HCT116 (cell line): Measurements from ENCODE around the gene CNKSR3. TPM values are rescaled to one million over a fixed set of nuclear protein-coding genes. Genes with fewer than 3 reads are reported as not detected.

Experiments used
- ATAC-seq: fragments of 200-7000 bp; cut with Tn5 transposase; 2 replicates; pipeline ENCODE4 v1.9.1; 2020; ENCODE audit warnings: mild to moderate bottlenecking, moderate library complexity
- BruUV-seq: library from RNA; stranded (reverse); fragments of 400-500 nt; replicated peaks from 2 replicates; lab custom pipeline; 2021; lab: Mats Ljungman, UMichigan
- CTCF ChIA-PET: fragments of 300-600 bp; sonication (Branson Sonifier 250); formaldehyde crosslinking; loops from one replicate; lab custom pipeline; 2021; ENCODE audit warnings: antibody characterized with exemption; lab: Charles Lee
- POLR2A ChIA-PET: fragments of 300-600, 350-600 bp; sonication (Branson Sonifier 250); formaldehyde crosslinking; loops from one replicate; lab custom pipeline; 2021; ENCODE audit warnings: antibody characterized with exemption; lab: Charles Lee
- RAD21 ChIA-PET, 2 experiments: fragments of 300-600 bp; sonication (Branson Sonifier 250); formaldehyde crosslinking; loops; one replicate each; lab custom pipeline; 2023; ENCODE audit warnings: low total read pairs in 2 of 2; ENCODE audit not compliant: uncharacterized antibody in 2 of 2, unreplicated experiment in 2 of 2, low non-redundant PET in 1 of 2; lab: Charles Lee
- DNase-seq: peaks from one replicate; pipeline ENCODE4 v3.0.0-alpha.2; 2010; ENCODE audit warnings: low read depth, low spot score
- H2AFZ ChIP-seq: fragments of 200-600 bp; shearing (Covaris generic), sonication (generic); 2 replicates; pipeline ENCODE4 v1.6.1; 2017; ENCODE audit warnings: low read depth, mixed run types, mixed read lengths, antibody characterized with exemption, low read length; ENCODE audit not compliant: poor library complexity, severe bottlenecking
- H3K27ac ChIP-seq: 2 replicates; pipeline ENCODE4 v1.5.1; 2012; ENCODE audit warnings: low read depth, low read length
- H3K27me3 ChIP-seq: fragments of 200-600 bp; sonication (generic); 2 replicates; pipeline ENCODE4 v1.6.1; 2016; ENCODE audit warnings: mixed run types, low read length, mixed read lengths; ENCODE audit not compliant: insufficient read depth
- H3K36me3 ChIP-seq, 2 experiments: fragments of 200-500 bp in 1 of 2; fragments of 200-600 bp in 1 of 2; sonication (Bioruptor generic) in 1 of 2; sonication (generic) in 1 of 2; 2 replicates each; pipeline versions ENCODE4 v1.5.1 to v1.6.1; 2014 to 2016; ENCODE audit warnings: low read length in 2 of 2, inconsistent platforms in 1 of 2, mixed read lengths in 1 of 2, mixed run types in 1 of 2; ENCODE audit not compliant: insufficient read depth in 2 of 2, control insufficient read depth in 1 of 2
- H3K4me1 ChIP-seq, 2 experiments: fragments of 200-600 bp in 1 of 2; sonication (generic) in 1 of 2; 2 replicates each; pipeline versions ENCODE4 v1.5.1 to v1.6.1; 2012 to 2017; ENCODE audit warnings: low read length in 2 of 2, inconsistent platforms in 1 of 2, mild to moderate bottlenecking in 1 of 2, mixed read lengths in 1 of 2, mixed run types in 1 of 2, moderate library complexity in 1 of 2; ENCODE audit not compliant: insufficient read depth in 2 of 2, control insufficient read depth in 1 of 2
- H3K4me2 ChIP-seq: fragments of 200-600 bp; sonication (generic); 2 replicates; pipeline ENCODE4 v1.6.1; 2017; ENCODE audit warnings: mixed run types, low read length, mixed read lengths
- H3K4me3 ChIP-seq, 2 experiments: fragments of 200-600 bp in 1 of 2; sonication (generic) in 1 of 2; replicated peaks in 1 of 2; 2 replicates each; pipeline ENCODE4 v1.5.1; 2011 to 2016; ENCODE audit warnings: low read length in 2 of 2, control low read depth in 1 of 2, low read depth in 1 of 2, mild to moderate bottlenecking in 1 of 2, mixed read lengths in 1 of 2, mixed run types in 1 of 2
- H3K79me2 ChIP-seq: fragments of 200-600 bp; sonication (generic); 2 replicates; pipeline ENCODE4 v1.6.1; 2017; ENCODE audit warnings: mild to moderate bottlenecking, mixed run types, low read length, moderate library complexity, mixed read lengths; ENCODE audit not compliant: insufficient read depth
- H3K9ac ChIP-seq: fragments of 200-600 bp; sonication (generic); 2 replicates; pipeline ENCODE4 v1.6.1; 2016; ENCODE audit warnings: low read length, mixed read lengths
- H3K9me2 ChIP-seq: fragments of 200-600 bp; sonication (generic), shearing (Covaris generic); 2 replicates; pipeline ENCODE4 v1.6.1; 2017; ENCODE audit warnings: mixed run types, mild to moderate bottlenecking, moderate library complexity; ENCODE audit not compliant: insufficient read depth
- H3K9me3 ChIP-seq, 2 experiments: fragments of 200-500 bp in 1 of 2; fragments of 200-600 bp in 1 of 2; sonication (Bioruptor generic) in 1 of 2; sonication (generic) in 1 of 2; 2 replicates each; pipeline ENCODE4 v1.6.1; 2014 to 2017; ENCODE audit warnings: low read length in 2 of 2, mixed read lengths in 2 of 2, inconsistent platforms in 1 of 2, low read depth in 1 of 2, mild to moderate bottlenecking in 1 of 2, mixed run types in 1 of 2, moderate library complexity in 1 of 2; ENCODE audit not compliant: control insufficient read depth in 1 of 2, insufficient read depth in 1 of 2
- H4K20me1 ChIP-seq: fragments of 200-600 bp; sonication (generic), shearing (Covaris generic); 2 replicates; pipeline ENCODE4 v1.6.1; 2017; ENCODE audit warnings: mixed run types, mild to moderate bottlenecking, moderate library complexity; ENCODE audit not compliant: insufficient read depth
- ATF3 ChIP-seq: IDR thresholded peaks from 2 replicates; pipeline ENCODE4 v1.6.1; 2012
- ELF1 ChIP-seq: IDR thresholded peaks from 2 replicates; pipeline ENCODE4 v1.6.1; 2012; ENCODE audit warnings: low read depth, borderline replicate concordance
- EZH2phosphoT487 ChIP-seq: fragments of 200-600 bp; IDR thresholded peaks from 2 replicates; pipeline ENCODE4 v1.6.1; 2018; ENCODE audit warnings: antibody characterized with exemption, borderline replicate concordance
- FOSL1 ChIP-seq: IDR thresholded peaks from 2 replicates; pipeline ENCODE4 v1.6.1; 2012; ENCODE audit warnings: low read depth
- JUND ChIP-seq: IDR thresholded peaks from 2 replicates; pipeline ENCODE4 v1.6.1; 2012
- MAX ChIP-seq: IDR thresholded peaks from 2 replicates; pipeline ENCODE4 v1.6.1; 2012
- POLR2AphosphoS5 ChIP-seq: IDR thresholded peaks from 2 replicates; pipeline ENCODE4 v1.6.1; 2011; ENCODE audit warnings: mild to moderate bottlenecking, low read depth, low read length, moderate library complexity
- REST ChIP-seq: IDR thresholded peaks from 2 replicates; pipeline ENCODE4 v1.6.1; 2012; ENCODE audit warnings: low read depth
- TCF7L2 ChIP-seq: IDR thresholded peaks from 2 replicates; pipeline ENCODE4 v1.7.0; 2011; ENCODE audit warnings: borderline replicate concordance, inconsistent platforms; ENCODE audit not compliant: insufficient read depth, insufficient read length; ENCODE audit errors: extremely low read depth
- ZBTB33 ChIP-seq: IDR thresholded peaks from 2 replicates; pipeline ENCODE4 v1.6.1; 2011; ENCODE audit warnings: mild to moderate bottlenecking, low read length, moderate library complexity; ENCODE audit not compliant: insufficient replicate concordance; ENCODE audit errors: extremely low read depth
- ZNF274 ChIP-seq: fragments of 200-500 bp; sonication (Bioruptor generic); IDR thresholded peaks from 2 replicates; pipeline ENCODE4 v1.6.1; 2014; ENCODE audit warnings: mild to moderate bottlenecking, low read depth, low read length, inconsistent platforms
- intact Hi-C: fragments of 100-400 bp; cut with micrococcal nuclease; formaldehyde crosslinking; loops from 2 replicates; pipeline ENCODE4 v1.10.0; 2022
- total RNA-seq: library from RNA; stranded (reverse); gene quantifications from one replicate; pipeline ENCODE4 v1.2.1, GENCODE V29; 2021; ENCODE audit not compliant: unreplicated experiment

The CNKSR3 gene
- total RNA-seq, 1 experiment from 2014 or later: 15.4 TPM

GRCh38 chr6:154350293-154350692 is 160.2 kb downstream of the CNKSR3 start:
- CTCF ChIA-PET: no interaction called here
- Histone ChIP-seq H3K9me3 (no peaks in the 10 kb centered on the region), H3K36me3 (no peaks in the 10 kb centered on the region), H3K27me3 (no peaks in the 10 kb centered on the region), H3K79me2 (no peaks in the 10 kb centered on the region), H3K9me2 (no peaks in the 10 kb centered on the region; the same call in 1 of the 2 replicates), H2AFZ (no peak overlapping the region), H4K20me1 (no peaks in the 10 kb centered on the region), H3K9ac (no peak overlapping the region), H3K4me2 (no peak overlapping the region), H3K27ac (no peak overlapping the region), H3K4me1 (no peaks in the 10 kb centered on the region), H3K4me3 (no peak overlapping the region)
- intact Hi-C loops: no loop called here
- RAD21 ChIA-PET: no interaction called here
- POLR2A ChIA-PET: no interaction called here
- no peak for TF ChIP-seq REST
- no peak for TF ChIP-seq MAX
- no peak for TF ChIP-seq ZBTB33
- no peak for TF ChIP-seq ZNF274
- no peak for TF ChIP-seq FOSL1
- TF ChIP-seq ATF3: no peak
- no peak for TF ChIP-seq JUND
- no peak for TF ChIP-seq EZH2phosphoT487
- no peak for TF ChIP-seq ELF1
- TF ChIP-seq POLR2AphosphoS5: no peak
- TF ChIP-seq TCF7L2: no peak
- no peak for DNase-seq
- BruUV-seq: no TSS peak
- ATAC-seq: no peak
